Nephron progenitor cell (in vitro differentiated cells): ENCODE measurements around the gene SRP9.
"Not testable (repeated sequence)": the region's sequence is repeated elsewhere in the genome, so short reads cannot be mapped to it uniquely, and the experiment has no call there.

ENCODE experiments used
- DNase-seq: peaks from one replicate; pipeline ENCODE4 v3.0.0; 2021
- H3K27ac Mint-ChIP-seq: 2 replicates; pipeline ENCODE4 v1.8.0; 2021; ENCODE audit warnings: mild to moderate bottlenecking, moderate library complexity, mixed read lengths
- H3K27me3 Mint-ChIP-seq: 2 replicates; pipeline ENCODE4 v1.8.0; 2021; ENCODE audit warnings: mild to moderate bottlenecking, low read depth, mixed read lengths; ENCODE audit not compliant: poor library complexity
- H3K36me3 Mint-ChIP-seq: 2 replicates; pipeline ENCODE4 v1.8.0; 2021; ENCODE audit warnings: low read depth, mixed read lengths
- H3K4me1 Mint-ChIP-seq: 2 replicates; pipeline ENCODE4 v1.8.0; 2021; ENCODE audit warnings: mixed read lengths
- H3K4me3 Mint-ChIP-seq: 2 replicates; pipeline ENCODE4 v1.8.0; 2021; ENCODE audit warnings: mild to moderate bottlenecking, moderate library complexity, mixed read lengths
- H3K9me3 Mint-ChIP-seq: 2 replicates; pipeline ENCODE4 v1.8.0; 2021; ENCODE audit warnings: mild to moderate bottlenecking, moderate library complexity, mixed read lengths
- CTCF ChIP-seq: fragments of 200-600 bp; sonication (generic); IDR thresholded peaks from 2 replicates; pipeline ENCODE4 v1.5.0; 2021; ENCODE audit warnings: antibody characterized with exemption

SRP9 gene

GRCh38 chr1:225760531-225760930 is 17.1 kb upstream of the SRP9 start:
- TF ChIP-seq CTCF, result no peak
- Mint-ChIP-seq H3K36me3 (peaks cover 5% of the 10 kb centered on the region), H3K27me3 (no peaks in the 10 kb centered on the region), H3K27ac (no peak overlapping the region), H3K4me3 (no peak overlapping the region), H3K4me1 (peaks cover 48% of the 10 kb centered on the region), H3K9me3 (no peaks in the 10 kb centered on the region)
- no peak for DNase-seq

GRCh38 chr1:225761395-225761794 is 16.2 kb upstream of the SRP9 start:
- DNase-seq, H3K9me3 Mint-ChIP-seq, H3K27me3 Mint-ChIP-seq, H3K36me3 Mint-ChIP-seq, H3K27ac Mint-ChIP-seq, H3K4me3 Mint-ChIP-seq: not testable (repeated sequence)
- peaks cover 39% of the 10 kb centered on the region for H3K4me1 Mint-ChIP-seq

GRCh38 chr1:225762002-225762441 is 15.6 kb upstream of the SRP9 start:
- no peak overlapping the region for H3K4me3 Mint-ChIP-seq
- no peaks in the 10 kb centered on the region for H3K27me3 Mint-ChIP-seq
- peaks cover 5% of the 10 kb centered on the region for H3K36me3 Mint-ChIP-seq
- no peak for DNase-seq
- no peak overlapping the region for H3K27ac Mint-ChIP-seq
- no peaks in the 10 kb centered on the region for H3K9me3 Mint-ChIP-seq
- peaks cover 38% of the 10 kb centered on the region for H3K4me1 Mint-ChIP-seq
- no peak for TF ChIP-seq CTCF

GRCh38 chr1:225762444-225762843 is 15.2 kb upstream of the SRP9 start:
- Mint-ChIP-seq H3K27ac (peak overlapping the region; percentile 47), H3K36me3 (peaks cover 5% of the 10 kb centered on the region), H3K4me1 (peaks cover 42% of the 10 kb centered on the region), H3K4me3 (no peak overlapping the region), H3K27me3 (no peaks in the 10 kb centered on the region), H3K9me3 (no peaks in the 10 kb centered on the region)
- DNase-seq, result no peak
- no peak for TF ChIP-seq CTCF

- peaks cover 52% of the 10 kb centered on the region for H3K4me1 Mint-ChIP-seq
- DNase-seq, result no peak
- H3K4me3 Mint-ChIP-seq, result no peak overlapping the region
- H3K36me3 Mint-ChIP-seq, result no peaks in the 10 kb centered on the region
- peak overlapping the region; percentile 71 for H3K27ac Mint-ChIP-seq
- no peaks in the 10 kb centered on the region for H3K27me3 Mint-ChIP-seq
- TF ChIP-seq CTCF, result no peak
- H3K9me3 Mint-ChIP-seq, result no peaks in the 10 kb centered on the region
Observed at GRCh38 chr1:225763716-225764548, 13.7 kb upstream of the SRP9 start.

GRCh38 chr1:225765982-225766674 is 11.5 kb upstream of the SRP9 start:
- H3K27me3 Mint-ChIP-seq, result no peaks in the 10 kb centered on the region
- no peak overlapping the region for H3K4me3 Mint-ChIP-seq
- H3K36me3 Mint-ChIP-seq, result no peaks in the 10 kb centered on the region
- no peaks in the 10 kb centered on the region for H3K9me3 Mint-ChIP-seq
- no peak for TF ChIP-seq CTCF
- peaks cover 72% of the 10 kb centered on the region for H3K4me1 Mint-ChIP-seq
- no peak overlapping the region for H3K27ac Mint-ChIP-seq
- DNase-seq, result no peak
